ENCODE data around the gene CDK14.

DNA sequence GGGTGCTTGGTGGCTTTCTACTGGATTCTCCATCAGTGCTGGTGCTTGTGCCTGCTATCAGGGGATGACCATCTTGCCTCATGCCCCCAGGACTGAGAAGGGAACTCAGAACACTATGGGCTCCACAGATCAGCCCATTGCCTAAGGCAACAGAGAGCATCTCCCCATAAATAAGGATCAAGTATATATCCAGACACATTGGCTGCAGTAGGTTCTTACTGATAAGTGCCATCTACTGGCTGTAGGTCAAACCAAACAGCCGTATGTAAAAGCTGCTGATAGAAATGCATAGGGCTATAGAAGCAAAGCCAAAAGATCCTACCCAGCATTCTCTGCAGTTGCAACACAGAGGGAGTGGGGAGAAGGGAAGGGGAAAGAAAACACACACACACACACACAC is 153.7 kb downstream of the CDK14 start:
- TF ChIP-seq CTCF (IDR thresholded peaks at IDR 0.05): peak in 4 of 6 experiments; percentile 20 to 64 (median 44)
- no peak for TF ChIP-seq POLR2A (IDR thresholded peaks at IDR 0.05)
